ENCODE results near the gene MNAT1. TPM values are rescaled to one million over a fixed set of nuclear protein-coding genes. Genes with fewer than 3 reads are reported as not detected.

Gene MNAT1
- total RNA-seq, 1 donor from 2014 or later, result 28.5 TPM

- TF ChIP-seq, protein P1, sequence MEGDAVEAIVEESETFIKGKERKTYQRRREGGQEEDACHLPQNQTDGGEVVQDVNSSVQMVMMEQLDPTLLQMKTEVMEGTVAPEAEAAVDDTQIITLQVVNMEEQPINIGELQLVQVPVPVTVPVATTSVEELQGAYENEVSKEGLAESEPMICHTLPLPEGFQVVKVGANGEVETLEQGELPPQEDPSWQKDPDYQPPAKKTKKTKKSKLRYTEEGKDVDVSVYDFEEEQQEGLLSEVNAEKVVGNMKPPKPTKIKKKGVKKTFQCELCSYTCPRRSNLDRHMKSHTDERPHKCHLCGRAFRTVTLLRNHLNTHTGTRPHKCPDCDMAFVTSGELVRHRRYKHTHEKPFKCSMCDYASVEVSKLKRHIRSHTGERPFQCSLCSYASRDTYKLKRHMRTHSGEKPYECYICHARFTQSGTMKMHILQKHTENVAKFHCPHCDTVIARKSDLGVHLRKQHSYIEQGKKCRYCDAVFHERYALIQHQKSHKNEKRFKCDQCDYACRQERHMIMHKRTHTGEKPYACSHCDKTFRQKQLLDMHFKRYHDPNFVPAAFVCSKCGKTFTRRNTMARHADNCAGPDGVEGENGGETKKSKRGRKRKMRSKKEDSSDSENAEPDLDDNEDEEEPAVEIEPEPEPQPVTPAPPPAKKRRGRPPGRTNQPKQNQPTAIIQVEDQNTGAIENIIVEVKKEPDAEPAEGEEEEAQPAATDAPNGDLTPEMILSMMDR (IDR thresholded peaks at IDR 0.05; ENCODE audit: borderline replicate concordance), result no peak
- H3K4me3 ChIP-seq, result no peak overlapping the region
- no peaks in the 10 kb centered on the region for H3K36me3 ChIP-seq
- DNase-seq, result no peak
- no peaks in the 10 kb centered on the region for H3K9me3 ChIP-seq (replicated peaks)
- intact Hi-C loops (cut with micrococcal nuclease), result no loop called here
- peaks cover 29% of the 10 kb centered on the region for H3K4me1 ChIP-seq
- H3K27ac ChIP-seq (replicated peaks), result no peak overlapping the region
- no peaks in the 10 kb centered on the region for H3K27me3 ChIP-seq (ENCODE audit: low read depth)
Measured at GRCh38 chr14:60760644-60761364, 26.2 kb downstream of the MNAT1 start.

GRCh38 chr14:60768602-60769001, 34.0 kb downstream of the MNAT1 start:
- intact Hi-C loops (cut with micrococcal nuclease), result no loop called here
- Histone ChIP-seq H3K4me3 (no peak overlapping the region), H3K27me3 (ENCODE audit: low read depth) (no peaks in the 10 kb centered on the region), H3K4me1 (peaks cover under 1% of the 10 kb centered on the region), H3K9me3 (replicated peaks) (no peaks in the 10 kb centered on the region), H3K36me3 (no peaks in the 10 kb centered on the region), H3K27ac (replicated peaks) (no peak overlapping the region)
- TF ChIP-seq, protein P1 (IDR thresholded peaks at IDR 0.05; ENCODE audit: borderline replicate concordance), result no peak
- no peak for DNase-seq

DNA sequence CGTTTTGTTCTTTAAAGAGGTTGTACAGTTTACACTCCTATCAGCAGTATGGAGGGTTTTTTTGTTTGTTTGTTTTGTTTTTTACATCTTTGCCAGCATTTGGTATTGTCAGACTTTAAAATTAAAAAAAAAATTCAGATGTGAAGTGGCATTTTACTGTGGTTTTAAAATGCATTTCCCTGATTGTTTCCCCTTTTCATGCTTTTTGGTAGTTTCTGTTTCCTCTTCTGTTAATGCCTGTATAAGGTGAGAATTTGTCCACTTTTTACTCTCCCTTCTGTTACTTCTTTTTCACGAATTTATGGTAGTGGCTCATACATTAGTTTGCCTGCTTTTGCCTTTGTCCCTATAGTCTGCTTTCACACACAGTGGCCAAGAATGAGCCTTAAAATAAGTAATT, 36.6 kb downstream of the MNAT1 start:
- TF ChIP-seq, protein P1 (IDR thresholded peaks at IDR 0.05; ENCODE audit: borderline replicate concordance), result no peak
- Histone ChIP-seq H3K9me3 (replicated peaks) (no peaks in the 10 kb centered on the region), H3K27ac (replicated peaks) (no peak overlapping the region), H3K4me3 (no peak overlapping the region), H3K4me1 (peaks cover 11% of the 10 kb centered on the region), H3K27me3 (ENCODE audit: low read depth) (no peaks in the 10 kb centered on the region), H3K36me3 (no peaks in the 10 kb centered on the region)
- intact Hi-C loops (cut with micrococcal nuclease), result no loop called here
- no peak for DNase-seq

GRCh38 chr14:60773558-60773957, 39.0 kb downstream of the MNAT1 start:
- Histone ChIP-seq H3K36me3 (no peaks in the 10 kb centered on the region), H3K4me1 (peaks cover 20% of the 10 kb centered on the region), H3K4me3 (no peak overlapping the region), H3K27ac (replicated peaks) (no peak overlapping the region), H3K27me3 (ENCODE audit: low read depth) (no peaks in the 10 kb centered on the region), H3K9me3 (replicated peaks) (no peaks in the 10 kb centered on the region)
- TF ChIP-seq, protein P1 (IDR thresholded peaks at IDR 0.05; ENCODE audit: borderline replicate concordance), result no peak
- intact Hi-C loops (cut with micrococcal nuclease), result no loop called here
- DNase-seq, result no peak

GRCh38 chr14:60775296-60775695, 40.7 kb downstream of the MNAT1 start:
- TF ChIP-seq, protein P1 (IDR thresholded peaks at IDR 0.05; ENCODE audit: borderline replicate concordance), result no peak
- H3K4me3 ChIP-seq, result no peak overlapping the region
- no peak overlapping the region for H3K27ac ChIP-seq (replicated peaks)
- intact Hi-C loops (cut with micrococcal nuclease), result no loop called here
- H3K27me3 ChIP-seq (ENCODE audit: low read depth), result no peaks in the 10 kb centered on the region
- no peaks in the 10 kb centered on the region for H3K36me3 ChIP-seq
- H3K9me3 ChIP-seq (replicated peaks), result no peaks in the 10 kb centered on the region
- DNase-seq, result no peak
- H3K4me1 ChIP-seq, result peaks cover 20% of the 10 kb centered on the region
